Loucy (cell line): ENCODE data around the gene INPP4A.

ENCODE experiments used
- H2AFZ ChIP-seq: fragments of 200-600 bp; sonication (generic); 2 replicates; pipeline ENCODE4 v1.6.0; 2016; ENCODE audit warnings: antibody characterized with exemption, mild to moderate bottlenecking, low read length, moderate library complexity
- H3F3A ChIP-seq: fragments of 200-600 bp; 2 replicates; pipeline ENCODE4 v1.6.0; 2016; ENCODE audit warnings: antibody characterized with exemption, low read depth, mild to moderate bottlenecking
- H3K27me3 ChIP-seq: fragments of 200-600 bp; sonication (generic); 2 replicates; pipeline ENCODE4 v1.6.1; 2014; ENCODE audit warnings: low read length, mild to moderate bottlenecking; ENCODE audit not compliant: insufficient read depth, poor library complexity, severe bottlenecking
- H3K36me3 ChIP-seq: fragments of 200-600 bp; sonication (generic); 2 replicates; pipeline ENCODE4 v1.6.1; 2016; ENCODE audit warnings: low read length; ENCODE audit not compliant: insufficient read depth
- H3K4me1 ChIP-seq: fragments of 200-600 bp; sonication (generic); 2 replicates; pipeline ENCODE4 v1.5.1; 2014; ENCODE audit warnings: low read length, mild to moderate bottlenecking; ENCODE audit not compliant: insufficient read depth, poor library complexity, severe bottlenecking
- H3K4me2 ChIP-seq: fragments of 200-600 bp; sonication (generic); 2 replicates; pipeline ENCODE4 v1.6.0; 2014; ENCODE audit warnings: antibody characterized with exemption, low read length, low read depth, mild to moderate bottlenecking; ENCODE audit not compliant: poor library complexity, severe bottlenecking
- H3K4me3 ChIP-seq: fragments of 200-600 bp; sonication (generic); 2 replicates; pipeline ENCODE4 v1.5.1; 2014; ENCODE audit warnings: low read length, mild to moderate bottlenecking, mixed read lengths; ENCODE audit not compliant: poor library complexity, severe bottlenecking
- H3K79me2 ChIP-seq: fragments of 200-600 bp; sonication (generic); 2 replicates; pipeline ENCODE4 v1.6.1; 2014; ENCODE audit warnings: low read length; ENCODE audit not compliant: insufficient read depth
- H3K9ac ChIP-seq: fragments of 200-600 bp; sonication (generic); 2 replicates; pipeline ENCODE4 v1.6.0; 2014; ENCODE audit warnings: mild to moderate bottlenecking, low read depth, low read length, moderate library complexity; ENCODE audit not compliant: poor library complexity, severe bottlenecking
- H3K9me2 ChIP-seq: fragments of 200-600 bp; sonication (generic); replicated peaks from 2 replicates; pipeline ENCODE4 v1.6.1; 2016; ENCODE audit warnings: low read depth, low read length, mixed read lengths
- H3K9me3 ChIP-seq: fragments of 200-600 bp; sonication (generic); 2 replicates; pipeline ENCODE4 v1.6.1; 2014; ENCODE audit warnings: mild to moderate bottlenecking, antibody characterized with exemption, low read length, low read depth; ENCODE audit not compliant: insufficient read depth
- H4K20me1 ChIP-seq: fragments of 200-600 bp; sonication (generic); 2 replicates; pipeline ENCODE4 v1.6.0; 2014; ENCODE audit warnings: antibody characterized with exemption, low read length, mild to moderate bottlenecking; ENCODE audit not compliant: insufficient read depth, poor library complexity, severe bottlenecking
- CTCF ChIP-seq: fragments of 200-600 bp; sonication (generic); conservative IDR thresholded peaks from 2 replicates; pipeline ENCODE4 v1.5.1; 2014; ENCODE audit warnings: mild to moderate bottlenecking, antibody characterized with exemption, low read length
- EZH2phosphoT487 ChIP-seq: fragments of 200-600 bp; IDR thresholded peaks from 2 replicates; pipeline ENCODE4 v1.6.1; 2018; ENCODE audit warnings: antibody characterized with exemption, mild to moderate bottlenecking, moderate library complexity, borderline replicate concordance

INPP4A gene

GRCh38 chr2:98598781-98599428 is 154.2 kb downstream of the INPP4A start:
- peaks cover 29% of the 10 kb centered on the region for H3K36me3 ChIP-seq
- H3F3A ChIP-seq = no peaks in the 10 kb centered on the region
- no peak for TF ChIP-seq EZH2phosphoT487
- TF ChIP-seq CTCF = no peak
- H3K4me2 ChIP-seq = no peak overlapping the region
- H3K4me1 ChIP-seq = no peaks in the 10 kb centered on the region
- no peaks in the 10 kb centered on the region for H3K79me2 ChIP-seq
- no peaks in the 10 kb centered on the region for H3K27me3 ChIP-seq
- peaks cover 4% of the 10 kb centered on the region; the same call in 1 of the 2 replicates for H3K9me3 ChIP-seq
- H4K20me1 ChIP-seq = no peaks in the 10 kb centered on the region
- no peaks in the 10 kb centered on the region for H3K9me2 ChIP-seq
- no peak overlapping the region for H3K4me3 ChIP-seq
- no peak overlapping the region for H3K9ac ChIP-seq
- no peak overlapping the region for H2AFZ ChIP-seq

GRCh38 chr2:98601532-98602132 is 157.0 kb downstream of the INPP4A start:
- Histone ChIP-seq H4K20me1 (peaks cover under 1% of the 10 kb centered on the region), H3K27me3 (no peaks in the 10 kb centered on the region), H3K79me2 (peaks cover 8% of the 10 kb centered on the region), H3K4me3 (no peak overlapping the region), H3F3A (no peaks in the 10 kb centered on the region), H3K4me2 (no peak overlapping the region), H3K9ac (no peak overlapping the region), H3K9me3 (no peaks in the 10 kb centered on the region), H3K4me1 (peaks cover 9% of the 10 kb centered on the region), H3K36me3 (peaks cover 27% of the 10 kb centered on the region; the same call in 1 of the 2 replicates), H2AFZ (no peak overlapping the region), H3K9me2 (no peaks in the 10 kb centered on the region)
- TF ChIP-seq CTCF (peak; percentile 93), EZH2phosphoT487 (no peak)

GRCh38 chr2:98604547-98604946 is 159.9 kb downstream of the INPP4A start:
- Histone ChIP-seq H3K9me2 (no peaks in the 10 kb centered on the region), H4K20me1 (peaks cover 17% of the 10 kb centered on the region), H3K79me2 (peaks cover 35% of the 10 kb centered on the region), H2AFZ (no peak overlapping the region), H3K9ac (no peak overlapping the region), H3K27me3 (no peaks in the 10 kb centered on the region), H3K9me3 (no peaks in the 10 kb centered on the region), H3K36me3 (peaks cover 16% of the 10 kb centered on the region; the same call in 1 of the 2 replicates), H3K4me2 (no peak overlapping the region), H3F3A (no peaks in the 10 kb centered on the region), H3K4me3 (no peak overlapping the region), H3K4me1 (peaks cover 24% of the 10 kb centered on the region)
- TF ChIP-seq CTCF (no peak), EZH2phosphoT487 (no peak)
